Measurements from ENCODE around the gene CARD16.
A peak's percentile ranks its signal among the peaks of the same experiment; 100 is the strongest.

CARD16 gene

DNA sequence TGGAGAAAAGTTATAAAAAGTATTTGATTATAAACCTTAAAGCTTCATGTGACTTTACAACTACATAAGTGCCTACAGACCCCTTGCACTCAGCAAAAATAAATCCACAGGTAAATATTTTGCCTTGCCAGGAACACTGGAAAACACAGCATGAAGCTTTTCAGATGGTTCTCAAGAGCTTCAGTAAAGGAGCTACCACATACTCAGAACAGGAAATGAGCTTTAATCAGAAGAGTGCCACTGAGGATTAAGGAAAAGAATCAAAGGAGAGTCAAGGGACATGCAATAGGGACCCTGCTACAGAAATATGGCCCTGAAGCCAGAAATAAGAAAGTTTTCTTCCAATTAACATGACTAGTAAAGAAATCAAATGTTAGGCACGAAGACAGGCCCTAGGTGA is 11.4 kb downstream of the CARD16 start:
- no peaks in the 10 kb centered on the region for H3K27me3 Mint-ChIP-seq
- no peak for DNase-seq
- peaks cover 67% of the 10 kb centered on the region for H3K36me3 Mint-ChIP-seq
- peak overlapping the region; percentile 89 for H3K27ac Mint-ChIP-seq
- H3K9me3 Mint-ChIP-seq, result peaks cover 7% of the 10 kb centered on the region
- H3K4me1 Mint-ChIP-seq, result peaks cover 49% of the 10 kb centered on the region
- CTCF ChIA-PET, result interaction anchor here (1.1 kb wide), 1 partner anchor 33 kb away, joined by 3 read pairs; no protein-coding TSS in a partner anchor
- peak overlapping the region; percentile 84 for H3K4me3 Mint-ChIP-seq

DNA sequence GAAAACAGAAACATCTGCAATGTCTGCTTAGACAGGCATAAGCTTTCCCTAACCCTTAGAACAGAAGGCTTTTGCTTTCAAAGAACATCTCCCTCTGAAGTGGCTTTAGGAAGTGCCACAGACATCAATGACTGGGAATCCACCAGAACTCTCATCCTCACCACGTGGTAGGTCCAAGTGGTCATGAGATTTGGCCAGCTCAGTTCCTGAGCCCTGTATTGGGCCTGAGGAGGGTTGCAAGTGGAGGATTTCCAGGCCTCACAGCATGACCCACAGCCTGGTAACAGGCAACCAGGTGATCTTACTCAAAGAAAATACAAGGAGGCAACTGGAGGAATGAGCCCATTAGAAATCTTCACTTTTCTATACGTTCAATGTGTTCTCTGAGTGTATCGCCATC is 11.8 kb downstream of the CARD16 start:
- peak overlapping the region; percentile 89 for H3K27ac Mint-ChIP-seq
- H3K9me3 Mint-ChIP-seq, result peaks cover 4% of the 10 kb centered on the region
- H3K27me3 Mint-ChIP-seq, result no peaks in the 10 kb centered on the region
- CTCF ChIA-PET, result interaction anchor here (1.1 kb wide), 1 partner anchor 32 kb away, joined by 3 read pairs; no protein-coding TSS in a partner anchor
- DNase-seq, result no peak
- H3K4me3 Mint-ChIP-seq, result peak overlapping the region; percentile 84
- H3K36me3 Mint-ChIP-seq, result peaks cover 68% of the 10 kb centered on the region
- H3K4me1 Mint-ChIP-seq, result peaks cover 54% of the 10 kb centered on the region

DNA sequence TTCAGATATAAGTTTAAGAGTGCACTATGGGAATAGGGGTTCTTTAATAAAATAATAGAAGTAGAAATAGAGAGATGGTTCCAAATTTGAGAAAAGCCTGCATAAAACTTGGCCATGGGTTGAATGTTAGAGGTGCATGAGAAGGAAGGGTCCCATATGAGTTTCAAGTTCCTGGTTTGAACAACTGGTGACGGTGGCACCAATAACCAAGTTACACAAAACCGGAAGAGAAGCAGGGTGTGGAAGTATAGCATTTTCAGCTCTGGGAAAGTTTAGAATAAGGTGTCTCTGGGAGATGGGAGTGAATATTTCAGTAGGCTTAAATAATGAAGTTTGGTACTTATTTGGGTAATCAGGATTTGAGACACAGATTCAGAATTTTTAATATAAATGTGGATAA is 12.6 kb downstream of the CARD16 start:
- CTCF ChIA-PET, result no interaction called here
- no peaks in the 10 kb centered on the region for H3K27me3 Mint-ChIP-seq
- peaks cover 65% of the 10 kb centered on the region for H3K36me3 Mint-ChIP-seq
- H3K9me3 Mint-ChIP-seq, result peaks cover under 1% of the 10 kb centered on the region
- H3K27ac Mint-ChIP-seq, result peak overlapping the region; percentile 1
- peaks cover 60% of the 10 kb centered on the region for H3K4me1 Mint-ChIP-seq
- no peak for DNase-seq
- H3K4me3 Mint-ChIP-seq, result peak overlapping the region; percentile 60

DNA sequence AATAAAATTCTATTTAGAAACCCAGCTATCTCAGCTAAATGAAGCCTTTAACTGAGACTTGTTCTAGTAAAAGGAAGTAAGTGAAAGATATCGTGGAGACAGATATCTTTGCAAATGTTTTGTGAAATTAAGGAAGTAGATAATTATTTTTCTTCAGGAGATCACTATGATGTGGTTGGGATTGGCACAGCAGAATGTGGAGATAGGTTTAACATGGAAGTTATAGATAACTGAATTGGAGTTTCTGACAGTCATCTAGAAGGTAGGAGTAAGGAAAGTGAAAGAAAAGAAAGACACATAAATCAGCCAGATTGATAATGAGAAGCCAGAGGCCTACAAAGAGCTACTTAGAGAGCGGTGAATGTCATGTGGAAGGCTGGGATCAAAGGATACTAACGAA is 17.5 kb downstream of the CARD16 start:
- Mint-ChIP-seq H3K27ac (peak overlapping the region; percentile 13), H3K9me3 (no peaks in the 10 kb centered on the region), H3K27me3 (no peaks in the 10 kb centered on the region), H3K36me3 (peaks cover 71% of the 10 kb centered on the region), H3K4me3 (peak overlapping the region; percentile 6), H3K4me1 (peaks cover 28% of the 10 kb centered on the region)
- DNase-seq, result no peak
- CTCF ChIA-PET, result interaction anchor here (1.4 kb wide), 1 partner anchor 97 kb away, joined by 3 read pairs; no protein-coding TSS in a partner anchor

DNA sequence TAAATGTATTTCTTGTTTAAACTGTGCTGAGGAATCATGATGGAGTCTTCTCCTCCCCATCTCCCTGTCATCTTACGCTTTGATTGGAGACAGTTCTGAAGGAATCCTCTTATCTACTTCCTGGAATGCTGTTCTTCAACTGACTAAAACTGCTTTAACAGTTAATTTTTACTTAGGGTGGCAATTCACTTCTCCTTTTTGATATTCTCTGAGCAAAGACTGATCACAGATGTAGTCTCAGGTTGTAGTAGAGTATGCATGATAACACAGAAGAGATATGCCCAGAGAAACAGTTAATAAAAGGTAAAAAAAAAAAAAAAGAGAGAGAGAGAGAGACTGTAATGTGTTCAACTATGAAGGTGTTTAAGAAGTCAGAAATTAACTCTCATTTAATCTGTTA is 20.7 kb downstream of the CARD16 start:
- Mint-ChIP-seq H3K36me3 (peaks cover 45% of the 10 kb centered on the region), H3K4me1 (peaks cover 17% of the 10 kb centered on the region), H3K4me3 (no peak overlapping the region), H3K27ac (no peak overlapping the region), H3K27me3 (no peaks in the 10 kb centered on the region), H3K9me3 (peaks cover 3% of the 10 kb centered on the region)
- CTCF ChIA-PET, result no interaction called here
- DNase-seq, result no peak

DNA sequence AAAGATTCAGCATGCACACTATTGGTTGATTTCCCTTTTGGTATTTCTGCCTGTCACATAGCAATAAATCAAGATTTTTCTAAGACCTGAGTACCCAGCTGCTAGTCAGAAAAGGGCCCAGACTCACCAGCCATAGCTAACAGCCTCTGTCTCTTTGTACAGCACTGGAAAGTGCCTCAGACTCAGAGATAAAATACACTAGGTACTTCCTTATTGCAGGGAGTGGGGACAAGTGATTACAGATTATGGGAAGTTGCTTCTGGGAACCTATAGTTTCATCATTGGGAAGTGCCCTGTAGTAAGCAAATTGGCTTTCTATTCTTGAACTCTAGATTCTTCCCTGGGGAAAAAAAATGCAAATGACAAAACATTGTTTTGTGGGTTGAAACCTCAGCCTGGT is 22.1 kb downstream of the CARD16 start, which contains the start of gene CASP5:
Gene CASP5, minus strand, starts transcription at position 166 of the 400 bp plus-strand sequence. Its CDS starts 32 bp downstream, at position 134.
- Mint-ChIP-seq H3K27me3 (no peaks in the 10 kb centered on the region), H3K27ac (no peak within 1 kb of the TSS), H3K36me3 (peaks cover 34% of the 10 kb centered on the region), H3K4me3 (no peak within 1 kb of the TSS), H3K4me1 (peaks cover 6% of the 10 kb centered on the region), H3K9me3 (peaks cover 3% of the 10 kb centered on the region)
- CTCF ChIA-PET, result no interaction called here
- no peak for DNase-seq

DNA sequence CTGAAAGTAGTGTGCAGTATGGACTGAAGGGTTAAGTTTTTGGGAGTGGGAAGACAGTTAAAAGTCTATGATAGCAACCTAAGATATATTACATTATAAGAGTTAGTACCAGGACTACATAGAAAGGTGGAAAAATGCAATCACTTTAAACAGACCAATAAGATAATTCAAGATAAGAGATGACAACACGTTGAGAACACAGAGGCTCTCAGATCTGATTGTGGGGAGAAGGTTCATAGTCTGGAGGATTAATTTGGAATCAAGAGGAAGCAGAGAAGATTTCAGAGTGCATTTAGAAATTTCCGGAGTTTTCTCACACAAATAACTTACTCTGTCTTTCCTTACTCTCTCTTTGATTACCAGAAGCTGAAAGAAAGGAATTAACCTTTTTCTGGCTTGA is 22.6 kb downstream of the CARD16 start:
- Mint-ChIP-seq H3K27ac (no peak overlapping the region), H3K9me3 (peaks cover 3% of the 10 kb centered on the region), H3K4me1 (peaks cover 2% of the 10 kb centered on the region), H3K36me3 (peaks cover 29% of the 10 kb centered on the region), H3K27me3 (no peaks in the 10 kb centered on the region), H3K4me3 (no peak overlapping the region)
- CTCF ChIA-PET, result interaction anchor here (0.6 kb wide), 1 partner anchor 384 kb away, joined by 3 read pairs; no protein-coding TSS in a partner anchor
- DNase-seq, result no peak

DNA sequence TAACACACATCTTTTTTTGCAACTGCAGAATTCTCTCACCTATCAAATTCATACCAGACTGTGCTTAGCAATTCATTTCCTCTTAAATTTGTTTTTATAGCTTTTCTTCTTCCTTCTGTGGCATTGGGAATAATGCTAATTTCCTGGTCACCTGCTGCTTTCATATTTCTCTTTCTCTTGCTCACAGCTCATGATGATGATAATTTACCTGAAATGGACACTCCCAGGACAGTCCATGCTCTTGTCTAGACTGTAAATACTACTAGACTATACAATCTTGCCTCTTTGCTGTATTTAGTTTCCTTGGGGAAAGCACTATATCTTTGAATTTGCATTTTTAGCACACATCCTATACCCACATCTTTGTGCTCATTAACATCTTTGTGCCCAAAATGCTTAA is 37.7 kb downstream of the CARD16 start:
- H3K36me3 Mint-ChIP-seq, result no peaks in the 10 kb centered on the region
- H3K4me1 Mint-ChIP-seq, result no peaks in the 10 kb centered on the region
- CTCF ChIA-PET, result no interaction called here
- H3K9me3 Mint-ChIP-seq, result no peaks in the 10 kb centered on the region
- DNase-seq, result no peak
- no peak overlapping the region for H3K27ac Mint-ChIP-seq
- no peak overlapping the region for H3K4me3 Mint-ChIP-seq
- no peaks in the 10 kb centered on the region for H3K27me3 Mint-ChIP-seq

DNA sequence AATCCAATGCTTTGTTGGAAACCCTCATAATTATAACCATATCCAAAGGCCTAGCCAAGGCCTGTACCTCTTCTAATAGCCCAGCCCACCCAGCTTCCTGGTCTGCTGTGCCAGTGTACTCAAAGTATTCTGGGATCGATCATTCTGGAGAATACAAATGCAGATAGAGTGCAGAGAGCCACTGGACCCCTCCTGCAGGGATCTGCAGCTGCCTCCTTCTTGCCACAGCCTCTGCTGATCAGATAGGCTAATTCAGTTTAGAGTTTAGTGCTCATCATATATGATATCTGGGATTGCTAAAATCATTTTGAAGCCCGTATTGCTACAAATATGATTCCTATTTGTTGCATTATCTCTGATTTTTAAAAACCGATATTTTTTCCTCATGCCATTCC is 39.7 kb downstream of the CARD16 start:
- Mint-ChIP-seq H3K27me3 (no peaks in the 10 kb centered on the region), H3K9me3 (no peaks in the 10 kb centered on the region), H3K4me1 (peaks cover 5% of the 10 kb centered on the region), H3K4me3 (no peak overlapping the region), H3K36me3 (no peaks in the 10 kb centered on the region), H3K27ac (no peak overlapping the region)
- no peak for DNase-seq
- CTCF ChIA-PET, result no interaction called here

DNA sequence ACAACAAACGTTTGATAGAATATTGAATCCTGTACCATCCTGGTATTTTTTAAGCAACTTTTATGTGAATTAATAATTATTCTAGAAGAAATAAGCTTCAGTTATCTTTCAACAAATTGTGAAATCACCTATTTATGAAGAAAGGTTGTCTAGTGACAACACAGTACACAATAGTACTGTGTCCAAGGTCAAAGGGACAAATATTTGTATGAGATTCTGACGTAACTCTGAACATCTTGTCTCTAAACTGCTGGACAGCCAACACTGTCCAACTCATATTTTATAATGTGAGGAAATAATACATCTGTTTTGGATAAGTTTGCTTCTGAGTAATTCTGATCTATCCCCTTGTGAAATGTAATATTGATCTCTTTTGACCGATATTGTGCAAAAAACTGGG is 41.1 kb downstream of the CARD16 start:
- no peaks in the 10 kb centered on the region for H3K27me3 Mint-ChIP-seq
- no peak overlapping the region for H3K4me3 Mint-ChIP-seq
- no peak overlapping the region for H3K27ac Mint-ChIP-seq
- H3K9me3 Mint-ChIP-seq, result no peaks in the 10 kb centered on the region
- DNase-seq, result no peak
- H3K36me3 Mint-ChIP-seq, result no peaks in the 10 kb centered on the region
- CTCF ChIA-PET, result no interaction called here
- H3K4me1 Mint-ChIP-seq, result peaks cover 12% of the 10 kb centered on the region

DNA sequence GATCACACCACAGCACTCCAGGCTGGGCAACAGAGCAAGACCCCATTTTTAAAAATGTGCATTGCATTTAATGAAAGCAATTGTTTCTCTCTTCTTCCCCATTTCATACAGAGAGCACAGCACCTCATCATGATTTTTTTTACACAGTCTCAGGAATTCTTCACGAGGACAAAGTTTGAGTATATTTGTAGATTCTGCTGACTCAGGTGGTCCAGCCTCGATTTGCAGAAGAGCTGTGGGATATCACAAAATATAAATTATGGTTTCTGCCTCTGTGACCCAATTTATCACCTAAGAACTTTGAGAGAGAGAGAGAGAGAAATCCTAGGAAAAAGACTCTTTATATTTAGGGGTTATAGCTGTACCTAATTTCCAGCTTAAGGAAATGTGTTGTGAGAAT is 42.0 kb downstream of the CARD16 start:
- no peaks in the 10 kb centered on the region for H3K36me3 Mint-ChIP-seq
- H3K27me3 Mint-ChIP-seq, result no peaks in the 10 kb centered on the region
- DNase-seq, result no peak
- no peak overlapping the region for H3K27ac Mint-ChIP-seq
- no peaks in the 10 kb centered on the region for H3K9me3 Mint-ChIP-seq
- peaks cover 12% of the 10 kb centered on the region for H3K4me1 Mint-ChIP-seq
- CTCF ChIA-PET, result interaction anchor here (0.9 kb wide), 1 partner anchor 394 kb away, joined by 3 read pairs; no protein-coding TSS in a partner anchor
- H3K4me3 Mint-ChIP-seq, result no peak overlapping the region

DNA sequence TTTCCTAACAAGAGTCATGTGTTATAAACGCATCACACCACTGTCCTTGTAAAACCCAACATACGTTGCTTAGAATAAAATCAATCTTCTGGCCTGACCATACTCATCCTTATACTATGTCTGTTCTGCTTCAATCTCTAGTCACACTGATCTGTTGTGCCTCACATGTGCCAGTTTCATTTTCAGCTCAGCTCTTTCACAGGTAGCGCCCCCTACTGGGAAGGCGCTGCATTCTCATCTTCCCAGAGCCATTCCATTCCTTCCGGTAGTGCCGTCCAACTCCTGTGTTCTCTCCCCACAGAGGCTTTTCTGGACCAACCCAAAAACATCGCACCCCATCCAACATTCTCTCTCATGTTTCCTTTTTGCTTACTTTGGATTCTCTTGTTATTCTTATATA is 44.3 kb downstream of the CARD16 start:
- CTCF ChIA-PET, result interaction anchor here (0.9 to 1.2 kb wide), 2 partner anchors 14 to 33 kb away, joined by 3 read pairs; no protein-coding TSS in a partner anchor
- DNase-seq, result peak; percentile 59
- no peak overlapping the region for H3K27ac Mint-ChIP-seq
- H3K9me3 Mint-ChIP-seq, result no peaks in the 10 kb centered on the region
- peaks cover 12% of the 10 kb centered on the region for H3K4me1 Mint-ChIP-seq
- H3K4me3 Mint-ChIP-seq, result no peak overlapping the region
- no peaks in the 10 kb centered on the region for H3K27me3 Mint-ChIP-seq
- no peaks in the 10 kb centered on the region for H3K36me3 Mint-ChIP-seq

DNA sequence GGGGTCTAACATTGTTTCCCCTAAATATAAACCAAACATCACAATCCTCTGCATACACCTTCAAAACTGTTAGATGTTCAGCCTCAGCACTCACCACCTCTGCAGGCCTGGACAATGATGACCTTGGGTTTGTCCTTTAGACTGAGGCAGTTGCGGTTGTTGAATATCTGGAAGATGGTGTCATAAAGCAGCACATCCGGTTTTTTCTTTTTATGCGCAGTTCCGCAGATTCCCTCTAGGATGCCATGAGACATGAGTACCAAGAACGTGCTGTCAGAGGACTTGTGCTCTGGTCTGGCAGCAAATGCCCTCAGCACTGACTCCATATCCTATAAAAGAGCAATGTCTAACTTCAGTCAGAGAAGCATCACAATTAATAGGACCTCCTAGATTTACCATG is 45.0 kb downstream of the CARD16 start:
- CTCF ChIA-PET, result interaction anchor here (0.9 to 1.2 kb wide), 2 partner anchors 14 to 34 kb away, joined by 3 read pairs; no protein-coding TSS in a partner anchor
- no peaks in the 10 kb centered on the region for H3K9me3 Mint-ChIP-seq
- H3K4me1 Mint-ChIP-seq, result peaks cover 12% of the 10 kb centered on the region
- no peak overlapping the region for H3K27ac Mint-ChIP-seq
- DNase-seq, result no peak
- no peak overlapping the region for H3K4me3 Mint-ChIP-seq
- no peaks in the 10 kb centered on the region for H3K36me3 Mint-ChIP-seq
- no peaks in the 10 kb centered on the region for H3K27me3 Mint-ChIP-seq

DNA sequence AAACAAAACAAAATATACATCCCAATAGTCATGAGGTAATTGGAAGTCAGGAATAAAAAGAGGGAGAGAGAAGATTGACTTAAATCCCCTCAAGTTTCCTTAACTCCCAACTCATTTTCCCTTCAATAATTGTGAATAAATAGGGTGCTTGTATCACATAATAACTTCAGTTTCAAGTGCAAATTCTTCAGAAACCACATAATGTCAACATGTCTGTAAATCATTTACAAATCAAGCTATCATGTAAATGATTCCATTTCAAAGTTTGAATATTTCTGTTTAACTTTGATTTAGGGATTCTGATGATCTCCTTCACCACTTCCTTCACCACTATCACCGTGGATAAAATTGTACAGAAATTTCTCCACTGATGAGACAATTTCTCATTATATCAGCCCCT is 45.4 kb downstream of the CARD16 start:
- no peaks in the 10 kb centered on the region for H3K36me3 Mint-ChIP-seq
- H3K4me1 Mint-ChIP-seq, result peaks cover 16% of the 10 kb centered on the region
- no peaks in the 10 kb centered on the region for H3K9me3 Mint-ChIP-seq
- H3K27ac Mint-ChIP-seq, result no peak overlapping the region
- CTCF ChIA-PET, result no interaction called here
- no peak overlapping the region for H3K4me3 Mint-ChIP-seq
- no peak for DNase-seq
- no peaks in the 10 kb centered on the region for H3K27me3 Mint-ChIP-seq

DNA sequence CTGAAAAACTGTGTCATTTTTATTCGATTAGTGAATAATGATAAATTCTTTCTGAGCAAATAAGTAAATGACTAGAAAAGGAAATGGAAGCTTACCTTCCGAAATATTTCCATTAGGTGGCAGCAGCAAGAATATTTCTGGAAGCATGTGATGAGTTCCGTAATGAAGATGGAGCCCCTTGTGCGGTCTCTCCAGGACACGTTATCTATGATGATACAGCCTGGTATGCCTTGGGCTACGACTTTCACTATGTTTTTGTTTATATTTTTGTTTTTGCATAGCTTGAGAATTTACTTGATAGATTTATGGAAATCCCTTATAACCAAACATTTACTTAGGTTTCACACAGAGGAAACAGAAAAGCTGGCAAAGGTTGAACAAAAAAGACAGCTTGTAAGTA is 47.8 kb downstream of the CARD16 start:
- CTCF ChIA-PET, result interaction anchor here (1.1 kb wide), 1 partner anchor 93 kb away, joined by 3 read pairs; no protein-coding TSS in a partner anchor
- H3K4me1 Mint-ChIP-seq, result peaks cover 27% of the 10 kb centered on the region
- no peak for DNase-seq
- H3K9me3 Mint-ChIP-seq, result no peaks in the 10 kb centered on the region
- no peak overlapping the region for H3K27ac Mint-ChIP-seq
- H3K36me3 Mint-ChIP-seq, result no peaks in the 10 kb centered on the region
- no peaks in the 10 kb centered on the region for H3K27me3 Mint-ChIP-seq
- no peak overlapping the region for H3K4me3 Mint-ChIP-seq

Data from activated naive CD4-positive, alpha-beta T cell treated with anti-CD3 and anti-CD28 coated beads, Interleukin-2, amount 10 ng/mL, durations not matched to agents 7 days and 5 days (primary cell).